Jurkat, Clone E6-1 (cell line): ENCODE results near the gene SPG7.

Source experiments
- DNase-seq: peaks from one replicate; pipeline ENCODE4 v3.0.0-alpha.2; 2011; ENCODE audit warnings: low read depth, low spot score
- H3K4me3 ChIP-seq: 2 replicates; pipeline ENCODE4 v1.5.1; 2011; ENCODE audit warnings: mild to moderate bottlenecking, low read length, control low read depth, moderate library complexity

The SPG7 gene

DNA sequence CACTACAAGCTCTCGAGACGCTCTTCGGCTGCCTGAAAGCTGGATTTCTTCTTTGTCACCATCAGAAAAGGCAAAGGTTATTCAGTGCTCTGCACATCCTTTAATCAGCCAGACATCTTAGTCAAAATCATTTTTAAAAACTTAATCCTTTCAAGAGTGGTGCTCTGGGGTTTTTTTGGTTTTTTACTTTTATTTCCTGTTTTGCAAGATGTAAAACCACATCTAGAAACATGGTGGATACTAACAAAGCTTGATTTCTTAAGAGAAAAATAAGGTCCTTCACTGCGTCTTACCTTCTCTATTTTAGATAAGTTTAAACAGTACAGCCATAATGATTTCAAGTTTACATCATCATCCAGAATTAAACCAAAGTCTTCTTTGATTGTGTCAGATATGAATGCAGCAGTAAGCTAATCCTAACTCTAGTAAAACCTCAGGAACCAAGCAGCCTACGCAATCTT lies 24.1 kb upstream of the SPG7 start:
- peak; percentile 89 for DNase-seq
- no peak overlapping the region for H3K4me3 ChIP-seq

DNA sequence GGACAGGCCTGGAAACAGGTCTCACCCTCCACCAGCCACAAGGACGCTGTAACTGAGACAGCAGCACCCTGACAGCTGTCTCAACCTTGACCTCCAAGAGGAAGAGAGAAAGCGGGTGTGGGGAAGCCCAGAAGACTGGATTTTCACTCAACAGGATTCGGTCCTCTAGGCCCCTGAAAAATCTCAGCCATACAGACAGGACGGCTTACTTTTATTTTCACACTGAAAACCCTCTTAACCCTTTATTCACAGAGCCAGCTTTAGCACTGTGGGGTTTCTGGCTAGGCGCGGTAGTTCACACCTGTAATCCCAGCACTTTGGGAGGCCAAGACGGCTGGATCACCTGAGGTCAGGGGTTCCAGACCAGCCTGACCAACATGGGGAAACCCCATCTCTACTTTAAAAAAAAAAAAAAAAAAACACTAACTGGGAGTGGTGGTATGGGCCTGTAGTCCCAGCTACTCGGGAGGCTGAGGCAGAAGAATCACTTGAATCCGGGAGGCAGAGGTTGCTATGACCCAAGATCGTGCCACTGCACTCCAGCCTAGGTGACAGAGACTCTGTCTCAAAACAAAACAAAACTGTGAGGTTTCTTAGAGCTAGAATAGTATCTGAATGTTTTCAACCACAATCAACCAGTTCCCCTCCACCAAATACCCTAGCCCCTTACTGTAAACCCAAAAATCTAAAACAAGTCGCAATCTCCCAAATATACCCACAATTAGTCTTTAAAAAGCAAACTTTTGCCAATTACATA lies 23.1 kb upstream of the SPG7 start:
- no peak overlapping the region for H3K4me3 ChIP-seq
- DNase-seq: no peak

DNA sequence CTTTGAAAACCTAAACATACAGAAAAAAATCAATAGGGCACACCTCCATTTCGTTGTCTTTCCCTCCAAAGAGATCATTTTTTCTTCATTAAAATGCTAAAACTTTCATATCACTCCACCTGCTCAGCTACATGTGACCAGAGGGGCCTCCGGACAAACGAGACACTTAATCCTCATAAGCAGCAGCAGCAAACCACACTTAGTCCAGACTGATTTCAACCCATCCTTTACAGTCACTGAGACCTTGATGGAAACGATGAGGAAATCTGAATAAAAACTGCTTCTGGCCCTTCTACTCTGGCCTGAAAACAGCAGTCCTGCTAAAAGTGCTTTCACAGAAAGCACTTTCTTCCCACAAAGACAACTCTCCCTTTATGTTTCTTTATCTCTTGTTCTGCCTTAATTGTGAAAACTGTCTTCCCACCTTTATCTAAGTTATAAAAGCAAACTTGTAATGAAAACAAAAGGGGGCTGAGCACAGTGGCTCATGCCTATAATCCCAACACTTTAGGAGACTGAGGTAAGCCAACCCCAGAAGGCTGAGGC lies 22.4 kb upstream of the SPG7 start:
- H3K4me3 ChIP-seq: no peak overlapping the region
- DNase-seq: no peak

DNA sequence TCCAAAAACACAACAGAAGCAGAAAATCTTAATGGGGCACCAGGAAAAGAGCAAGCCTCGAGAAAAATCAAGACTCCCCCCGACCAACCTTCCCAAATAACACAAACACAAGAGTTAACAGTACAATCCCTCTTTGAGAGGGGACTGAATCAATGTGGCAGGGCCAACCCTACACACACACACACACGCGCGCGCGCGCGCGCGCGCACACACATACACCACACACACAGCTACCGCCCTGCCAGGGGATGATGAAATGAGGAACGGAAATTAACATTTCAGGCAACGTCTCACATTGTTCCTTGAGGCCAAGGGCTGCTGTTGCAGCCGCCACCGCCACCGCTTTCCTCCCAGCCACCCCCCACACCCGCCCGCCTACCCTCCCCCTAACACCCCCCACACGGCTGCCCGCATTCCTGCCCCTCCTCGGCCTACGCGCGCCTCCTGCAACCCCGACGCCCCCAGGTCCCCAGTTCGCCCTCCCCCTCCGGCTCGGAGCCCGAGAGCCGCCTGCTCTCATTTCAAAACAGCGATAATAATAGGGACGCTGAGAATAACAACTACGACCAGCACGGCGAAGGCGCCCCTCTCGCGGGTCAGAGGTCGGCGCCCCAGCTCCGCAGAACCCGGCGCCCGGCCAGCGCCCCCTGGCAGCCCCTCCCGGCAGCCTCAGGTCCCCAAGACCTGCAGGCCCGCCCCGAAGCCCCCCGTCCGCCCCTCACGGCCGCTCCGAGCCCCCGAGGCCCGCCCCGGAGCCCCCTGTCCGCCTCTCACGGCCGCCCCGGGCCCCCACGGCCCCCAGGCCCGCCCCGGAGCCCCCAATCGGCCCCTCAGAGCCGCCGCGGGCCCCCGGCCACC lies 18.9 kb upstream of the SPG7 start:
- peak overlapping the region; percentile 81 for H3K4me3 ChIP-seq

DNA sequence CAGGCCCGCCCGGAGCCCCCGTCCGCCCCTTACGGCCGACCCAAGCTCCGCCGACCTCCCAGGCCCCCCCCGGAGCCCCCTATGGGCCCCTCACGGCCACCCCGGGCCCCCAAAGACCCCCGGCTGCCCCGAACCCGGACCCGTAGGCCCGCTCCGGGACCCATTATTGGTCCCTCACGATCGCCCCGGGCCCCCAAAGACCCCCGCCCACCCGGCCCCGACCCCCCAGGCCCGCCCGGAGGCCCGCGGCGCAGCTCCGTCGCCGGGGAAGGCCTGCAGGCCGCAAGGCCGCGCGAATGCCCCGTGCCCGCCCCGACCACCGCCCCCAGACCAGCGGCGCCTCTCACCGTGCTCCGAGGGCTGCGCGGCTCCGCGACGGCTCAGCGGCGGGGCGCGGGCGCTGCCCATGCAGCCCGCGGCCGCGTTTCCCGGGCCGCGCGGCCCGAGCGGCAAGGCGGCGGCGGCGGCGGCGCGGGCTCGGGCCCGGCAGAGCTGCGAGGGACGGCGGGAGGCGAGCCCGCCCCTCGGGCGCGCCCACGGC lies 18.2 kb upstream of the SPG7 start:
- no peak for DNase-seq
- H3K4me3 ChIP-seq: peak overlapping the region; percentile 81

More for the DNA sequence above, 18.9 kb upstream of the SPG7 start:
- DNase-seq: peak; percentile 97

DNA sequence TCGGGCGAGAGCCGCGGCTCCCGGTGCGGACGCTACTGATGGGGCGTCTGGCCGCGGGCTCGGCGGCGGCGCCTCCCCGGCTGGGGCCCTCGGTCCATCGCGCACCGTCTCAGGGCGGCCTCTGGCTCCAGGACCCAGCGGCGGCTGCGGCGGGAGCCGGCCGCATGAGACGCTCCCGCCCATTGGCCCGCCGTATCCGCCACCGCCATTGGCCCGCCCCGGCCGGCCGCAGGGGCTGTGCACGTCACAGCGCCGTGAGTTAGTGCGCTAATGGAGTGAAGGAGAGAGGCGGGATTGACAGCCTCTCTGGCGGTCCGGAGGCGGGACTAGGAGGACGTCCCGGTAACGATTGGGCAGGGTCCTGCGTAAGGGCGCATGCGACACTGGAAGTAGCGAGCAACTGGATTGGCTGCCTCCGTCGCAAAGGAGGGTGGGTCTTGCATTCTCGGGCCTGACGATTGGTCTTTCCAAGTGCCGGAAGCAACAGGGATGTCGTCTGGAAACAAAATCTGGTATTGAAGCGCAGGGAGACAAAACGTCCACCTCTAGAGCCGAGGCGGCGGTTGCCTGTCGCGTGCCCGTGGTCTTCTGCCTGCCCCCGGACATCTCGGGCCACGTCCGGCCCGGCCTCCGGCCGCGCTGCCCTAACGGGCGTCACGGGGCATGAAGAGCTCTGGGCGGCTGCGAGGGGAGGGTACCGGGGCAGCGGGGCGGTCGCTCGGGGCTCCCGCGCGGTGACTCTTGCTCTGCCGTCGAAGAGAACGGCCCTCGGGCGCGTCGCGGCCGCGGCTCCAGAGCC lies 17.6 kb upstream of the SPG7 start, which contains the start of gene ANKRD11:
ANKRD11 (minus strand) TSS at position 123 of the 799 bp plus-strand sequence. CDS start 173,542 bp downstream, outside the sequence.
- peak within 1 kb of the TSS; percentile 92 for H3K4me3 ChIP-seq

DNA sequence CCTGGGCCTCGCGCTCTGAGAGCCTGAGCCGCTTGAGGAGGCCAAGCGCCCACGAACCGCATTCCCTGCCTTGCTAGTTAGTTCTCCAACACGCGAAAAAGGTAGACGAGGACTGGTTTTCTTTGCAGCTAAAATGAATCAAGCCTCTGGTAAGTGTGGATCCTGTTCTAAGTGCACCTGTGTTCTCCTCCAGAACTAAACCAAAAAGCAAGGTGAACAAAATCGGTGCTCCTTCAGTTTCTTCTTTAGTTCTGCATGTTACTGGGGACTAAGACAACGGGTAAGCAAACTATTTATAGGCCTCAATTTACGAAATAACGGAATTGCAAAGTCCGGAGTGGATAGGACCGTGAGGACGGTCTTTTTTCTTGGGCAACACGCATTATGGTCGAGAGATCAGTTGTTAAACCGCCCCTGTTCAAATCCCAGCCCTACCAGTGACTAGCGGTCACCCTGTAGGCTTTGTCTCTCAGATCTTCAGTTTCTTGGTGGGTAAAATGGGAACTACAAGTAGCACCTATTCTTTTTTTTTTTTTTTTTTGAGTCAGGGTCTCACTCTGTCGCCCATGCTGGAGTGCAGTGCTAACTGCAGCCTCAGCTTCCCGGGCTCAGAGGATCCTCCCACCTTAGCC lies 16.8 kb upstream of the SPG7 start:
- H3K4me3 ChIP-seq: peak overlapping the region; percentile 92
- DNase-seq: peak; percentile 44

More for the DNA sequence above, 17.6 kb upstream of the SPG7 start, which contains the start of gene ANKRD11:
- DNase-seq: peak; percentile 99

DNA sequence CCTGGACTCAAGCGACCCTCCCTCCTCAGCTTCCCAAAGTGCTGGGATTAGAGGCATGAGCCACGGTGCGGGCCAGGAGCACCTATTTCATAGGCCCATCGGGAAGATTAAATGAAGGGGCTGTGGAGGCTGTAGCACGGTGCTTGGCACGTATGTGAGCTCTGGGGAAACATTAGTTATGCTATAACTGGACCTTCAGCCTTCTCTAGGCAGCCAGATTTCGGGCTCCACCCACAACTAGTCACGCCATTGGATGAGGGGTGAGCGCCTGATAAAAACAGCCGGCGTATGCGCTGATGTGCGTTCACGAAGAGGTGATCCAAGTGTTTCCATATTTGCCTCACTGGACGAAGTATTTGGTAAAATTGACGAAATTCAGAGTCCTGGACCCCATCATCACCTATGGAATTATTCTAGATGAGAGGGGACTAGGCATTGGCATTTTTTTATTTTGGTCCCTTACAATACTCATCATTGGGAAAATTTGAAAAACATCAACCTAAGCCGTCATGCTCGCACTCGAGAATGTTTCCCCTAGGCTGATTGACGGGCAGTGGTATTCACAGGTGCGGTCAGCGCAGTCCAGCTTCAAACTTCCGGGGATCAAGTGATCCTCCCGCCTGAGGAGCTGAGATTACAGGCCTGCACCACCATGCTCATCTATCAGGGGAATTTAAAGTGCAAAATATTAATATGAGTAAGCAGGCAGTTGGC lies 16.1 kb upstream of the SPG7 start:
- peak overlapping the region; percentile 92 for H3K4me3 ChIP-seq
- no peak for DNase-seq

DNA sequence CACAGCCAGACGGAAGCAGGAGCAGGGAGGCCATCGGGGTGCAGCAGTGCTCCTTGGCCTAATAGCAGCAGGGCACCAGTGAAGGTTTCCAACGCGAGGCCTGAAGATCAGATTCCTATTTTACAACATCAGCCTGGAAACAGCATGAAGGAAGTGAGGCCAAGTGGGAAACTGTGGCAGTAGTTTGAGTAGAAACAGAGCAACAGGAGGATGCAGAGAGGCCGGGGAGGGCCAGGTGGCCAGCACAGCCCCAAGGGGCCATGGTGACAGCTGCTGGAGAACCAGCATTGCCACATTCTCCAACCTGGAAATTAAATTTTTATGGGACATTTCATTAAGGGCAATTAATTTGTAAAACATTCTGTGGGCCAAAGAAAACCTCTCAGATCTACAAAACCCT lies 14.4 kb upstream of the SPG7 start:
- H3K4me3 ChIP-seq: no peak overlapping the region
- DNase-seq: no peak

DNA sequence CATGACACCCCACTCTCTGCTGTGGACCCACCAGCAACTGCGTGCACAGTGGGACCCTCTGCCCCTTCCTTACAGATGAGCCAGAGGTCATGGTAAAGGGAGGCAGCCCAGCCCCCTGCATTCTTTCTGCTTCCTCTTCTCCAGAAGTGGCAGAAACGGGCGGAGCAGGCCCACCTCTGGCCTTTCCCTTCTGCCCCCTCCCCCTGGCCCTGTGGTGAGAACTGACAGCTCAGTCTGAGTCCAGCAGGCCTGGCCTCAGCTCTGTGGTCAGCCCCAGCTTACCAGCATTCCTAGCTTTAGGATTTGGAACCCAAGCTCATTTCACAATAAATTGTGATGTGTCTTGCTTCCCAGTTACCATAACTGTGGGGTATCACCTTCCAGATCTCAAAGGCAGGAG lies 13.1 kb upstream of the SPG7 start:
- DNase-seq: no peak

DNA sequence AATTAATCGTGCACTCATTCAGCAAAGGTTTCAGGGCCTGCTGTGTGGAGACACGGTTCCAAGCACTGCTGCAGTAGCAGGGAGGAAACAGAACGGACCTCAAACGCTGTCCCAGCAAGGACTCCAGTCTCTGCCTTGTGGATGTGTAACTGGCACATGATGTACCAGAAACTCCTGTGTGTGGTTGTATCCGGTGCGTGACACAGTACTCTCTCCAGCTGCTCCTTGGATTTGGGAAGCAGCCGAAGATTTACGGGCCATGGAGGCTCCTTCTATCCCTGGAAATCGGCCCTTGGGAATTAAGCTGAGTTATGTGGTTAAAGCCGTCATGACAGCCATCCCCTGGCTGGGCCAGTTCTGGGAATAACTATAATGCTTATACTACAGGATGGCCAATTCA lies 9.4 kb upstream of the SPG7 start:
- no peak for DNase-seq
- H3K4me3 ChIP-seq: no peak overlapping the region

More for the DNA sequence above, 13.1 kb upstream of the SPG7 start:
- no peak overlapping the region for H3K4me3 ChIP-seq

DNA sequence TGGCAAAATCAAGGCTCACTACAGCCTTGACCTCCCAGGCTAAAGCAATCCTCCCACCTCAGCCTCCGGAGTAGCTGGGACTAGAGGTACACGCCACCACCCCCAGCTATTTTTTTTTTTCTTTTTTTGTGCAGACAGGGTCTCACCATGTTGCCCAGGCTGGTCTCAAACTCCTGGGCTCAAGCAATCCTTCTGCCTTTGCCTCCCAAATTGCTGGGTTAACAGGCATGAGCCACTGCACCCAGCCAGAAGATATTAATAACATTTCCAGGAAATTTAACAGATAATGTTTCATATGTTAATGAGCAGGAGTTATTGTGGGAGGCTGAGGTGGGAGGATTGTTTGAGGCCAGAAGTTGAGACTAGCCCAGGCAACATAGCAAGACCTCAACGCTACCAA lies 8.4 kb upstream of the SPG7 start:
- DNase-seq: no peak
- H3K4me3 ChIP-seq: no peak overlapping the region

DNA sequence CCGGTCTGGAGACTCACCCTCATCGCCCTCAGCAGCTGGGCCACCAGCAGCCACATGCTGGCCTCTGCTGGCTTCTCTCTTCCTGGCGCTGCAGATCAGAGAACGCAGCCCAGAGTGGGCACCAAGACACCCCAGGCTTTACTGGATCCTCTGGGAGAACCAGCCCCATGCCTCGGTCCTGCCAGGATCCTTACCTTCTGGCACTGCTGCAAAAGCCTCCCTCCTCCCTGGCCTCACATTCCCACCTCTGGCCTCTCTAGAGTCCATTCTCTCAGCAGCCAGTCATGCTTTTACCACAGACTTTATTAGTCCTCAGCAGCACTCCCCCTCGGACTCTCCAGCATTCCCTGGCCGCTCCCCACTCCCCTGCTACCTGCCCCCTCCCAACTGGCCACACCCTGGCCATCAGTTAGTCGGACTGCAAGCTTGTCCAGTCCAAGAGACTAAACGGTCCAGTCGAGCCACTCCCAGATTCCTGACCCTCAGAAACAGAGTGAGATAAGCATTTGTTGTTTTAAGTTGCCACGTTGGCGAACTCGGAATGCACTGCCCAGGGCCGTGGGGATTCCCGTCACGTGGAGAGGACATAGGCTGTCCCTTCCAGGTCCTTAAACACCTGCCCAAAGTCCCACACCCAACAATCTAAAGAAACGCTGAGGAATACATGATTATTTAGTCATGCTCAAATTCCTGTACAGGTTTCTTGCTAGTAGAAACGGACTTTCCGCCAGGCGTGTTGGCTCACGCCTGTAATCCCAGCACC lies 5.9 kb upstream of the SPG7 start:
- no peak for DNase-seq
- no peak overlapping the region for H3K4me3 ChIP-seq

DNA sequence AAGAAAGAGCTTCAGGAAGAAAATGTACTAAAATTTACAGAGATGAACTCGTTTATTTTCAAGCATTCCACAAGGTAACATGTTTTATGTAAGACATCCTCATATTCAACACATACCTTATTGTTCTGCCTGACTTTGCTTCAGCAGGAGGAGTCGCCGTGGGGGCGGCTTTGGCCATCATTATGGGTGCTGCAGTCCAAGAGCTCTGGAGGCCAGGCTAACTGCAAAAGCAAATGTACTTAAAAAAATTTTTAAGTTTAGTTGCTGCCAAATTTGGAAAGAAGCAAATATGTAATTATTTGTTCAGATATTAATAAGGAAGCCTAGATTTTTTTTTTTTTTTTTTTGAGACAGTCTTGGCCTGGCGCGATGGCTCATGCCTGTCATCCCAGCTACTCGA lies 4.1 kb upstream of the SPG7 start:
- DNase-seq: no peak
- H3K4me3 ChIP-seq: no peak overlapping the region

DNA sequence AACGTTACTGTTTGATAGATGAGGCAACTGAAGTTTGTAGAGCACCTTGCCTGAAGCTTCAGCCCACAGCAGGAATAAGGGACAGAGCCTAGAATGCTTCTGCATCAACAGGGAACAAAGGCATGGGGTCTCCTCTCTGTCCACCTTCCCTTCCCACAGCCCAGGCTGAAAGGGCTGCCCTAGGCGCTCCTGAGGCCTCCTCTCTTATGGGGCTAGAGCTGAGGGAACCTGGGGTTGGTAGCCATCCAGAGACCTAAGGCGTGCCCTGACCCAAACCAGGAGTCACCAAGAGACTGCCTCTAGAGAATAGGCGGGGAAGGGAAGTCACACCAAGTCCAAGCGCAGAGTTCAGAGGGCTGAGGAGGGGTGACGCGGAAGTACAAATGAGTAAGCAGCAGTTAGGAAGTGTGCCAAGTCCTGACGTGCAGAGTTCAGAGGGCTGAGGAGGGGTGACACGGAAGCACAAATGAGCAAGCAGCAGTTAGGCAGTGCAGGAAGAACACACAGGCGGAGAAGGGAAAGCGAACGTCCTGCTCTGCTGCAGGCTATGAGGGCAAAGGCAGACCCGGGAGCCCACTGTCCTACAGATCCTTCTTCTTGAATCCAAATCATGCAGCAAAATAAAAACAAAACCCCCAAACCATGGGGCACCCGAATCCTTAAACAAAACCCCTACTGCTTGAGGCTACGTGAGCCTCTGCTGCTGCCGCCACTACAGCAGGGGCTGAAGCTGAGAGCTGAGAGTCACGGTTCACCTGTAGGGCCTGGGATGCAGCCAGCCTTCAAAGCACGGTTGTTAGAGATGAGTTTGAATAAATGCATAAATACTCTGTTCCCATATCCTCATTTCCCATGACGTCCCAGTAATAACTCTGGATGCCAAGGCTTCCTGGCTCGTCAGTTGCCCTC lies 2.7 kb upstream of the SPG7 start:
- DNase-seq: peak; percentile 98

DNA sequence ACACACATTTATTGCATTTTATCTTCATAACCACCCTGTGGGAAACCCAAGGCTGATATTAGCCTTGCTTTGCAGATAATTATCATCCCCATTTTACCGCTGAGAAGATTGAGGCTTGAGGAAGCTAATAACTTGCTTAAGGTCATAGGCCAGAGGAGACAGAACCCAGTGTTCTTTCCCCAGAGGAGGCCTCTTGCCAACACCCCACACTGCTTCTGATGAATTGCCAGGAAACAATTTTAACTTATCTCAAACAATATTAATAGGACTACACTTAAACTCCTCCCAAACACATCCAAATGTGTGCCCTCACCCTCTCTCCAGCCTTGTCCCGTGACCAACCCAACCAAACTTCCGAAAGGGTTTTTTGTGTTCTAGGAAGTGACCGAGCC lies 2.1 kb upstream of the SPG7 start:
- peak overlapping the region; percentile 61 for H3K4me3 ChIP-seq
- DNase-seq: no peak

More for the DNA sequence above, 2.7 kb upstream of the SPG7 start:
- peak overlapping the region; percentile 61 for H3K4me3 ChIP-seq
